HL-60 (cell line): ENCODE results near the gene AK5.

ENCODE experiments used
- DNase-seq, 2 experiments: peaks; one replicate each; pipeline ENCODE4 v3.0.0-alpha.2; 2010 to 2020; ENCODE audit warnings: low read depth in 1 of 2, low spot score in 1 of 2
- H3K27ac ChIP-seq: fragments of 250-450 bp; sonication (Bioruptor Pico); replicated peaks from 2 replicates; pipeline ENCODE4 v1.5.1; 2020; ENCODE audit warnings: mild to moderate bottlenecking, moderate library complexity
- H3K27me3 ChIP-seq: fragments of 250-450 bp; sonication (Bioruptor Pico); 2 replicates; pipeline ENCODE4 v1.5.1; 2021; ENCODE audit warnings: mild to moderate bottlenecking, moderate library complexity; ENCODE audit not compliant: insufficient read depth, poor library complexity, severe bottlenecking
- H3K4me3 ChIP-seq: replicated peaks from 2 replicates; pipeline ENCODE4 v1.5.1; 2011; ENCODE audit warnings: mild to moderate bottlenecking, control low read depth, low read length; ENCODE audit not compliant: insufficient read depth
- GABPA ChIP-seq: IDR thresholded peaks from 2 replicates; pipeline ENCODE4 v1.6.1; 2012; ENCODE audit warnings: low read depth
- POLR2AphosphoS5 ChIP-seq: IDR thresholded peaks from 2 replicates; pipeline ENCODE4 v1.6.1; 2012; ENCODE audit warnings: low read depth
- SPI1 ChIP-seq: IDR thresholded peaks from 2 replicates; pipeline ENCODE4 v1.6.1; 2012; ENCODE audit warnings: low read depth, mild to moderate bottlenecking, borderline replicate concordance
- TF ChIP-seq, protein P1 (sequence below): IDR thresholded peaks from one replicate; pipeline ENCODE4 v1.5.1; 2011; ENCODE audit warnings: low read length, control low read depth, inconsistent platforms; ENCODE audit not compliant: insufficient read depth
- TF ChIP-seq, protein P2 (sequence below): IDR thresholded peaks from 2 replicates; pipeline ENCODE4 v1.6.1; 2012; ENCODE audit warnings: low read depth; ENCODE audit not compliant: insufficient replicate concordance

The AK5 gene

DNA sequence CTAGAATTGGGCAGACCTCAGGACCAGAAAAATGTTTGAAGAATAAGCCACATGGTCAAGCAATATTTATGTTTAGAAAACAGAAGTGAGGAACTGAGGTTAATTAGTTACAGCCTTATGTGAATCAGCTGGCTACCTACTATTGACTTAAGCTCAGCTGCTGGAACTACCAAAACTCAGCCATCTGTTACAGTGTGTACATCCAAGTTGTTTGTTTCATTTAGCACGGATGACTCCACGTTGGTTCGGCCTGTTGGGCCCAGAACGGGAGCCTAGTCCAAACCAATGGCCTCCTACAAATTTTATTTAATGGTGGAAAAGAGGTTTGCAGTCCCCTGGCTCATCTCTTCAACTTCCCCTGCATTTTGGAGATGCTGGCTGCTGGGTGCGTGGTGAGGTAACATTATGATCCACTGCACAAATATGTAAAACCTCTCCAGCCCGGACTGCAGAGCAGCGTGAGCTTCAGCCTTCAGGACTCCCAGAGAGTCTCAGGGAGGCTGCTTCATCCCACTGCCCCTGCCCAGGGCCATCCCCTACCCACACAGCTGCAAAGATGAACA, 257.2 kb downstream of the AK5 start:
- Histone ChIP-seq H3K4me3 (no peak overlapping the region), H3K27ac (no peak overlapping the region), H3K27me3 (no peaks in the 10 kb centered on the region)
- TF ChIP-seq, protein P1, sequence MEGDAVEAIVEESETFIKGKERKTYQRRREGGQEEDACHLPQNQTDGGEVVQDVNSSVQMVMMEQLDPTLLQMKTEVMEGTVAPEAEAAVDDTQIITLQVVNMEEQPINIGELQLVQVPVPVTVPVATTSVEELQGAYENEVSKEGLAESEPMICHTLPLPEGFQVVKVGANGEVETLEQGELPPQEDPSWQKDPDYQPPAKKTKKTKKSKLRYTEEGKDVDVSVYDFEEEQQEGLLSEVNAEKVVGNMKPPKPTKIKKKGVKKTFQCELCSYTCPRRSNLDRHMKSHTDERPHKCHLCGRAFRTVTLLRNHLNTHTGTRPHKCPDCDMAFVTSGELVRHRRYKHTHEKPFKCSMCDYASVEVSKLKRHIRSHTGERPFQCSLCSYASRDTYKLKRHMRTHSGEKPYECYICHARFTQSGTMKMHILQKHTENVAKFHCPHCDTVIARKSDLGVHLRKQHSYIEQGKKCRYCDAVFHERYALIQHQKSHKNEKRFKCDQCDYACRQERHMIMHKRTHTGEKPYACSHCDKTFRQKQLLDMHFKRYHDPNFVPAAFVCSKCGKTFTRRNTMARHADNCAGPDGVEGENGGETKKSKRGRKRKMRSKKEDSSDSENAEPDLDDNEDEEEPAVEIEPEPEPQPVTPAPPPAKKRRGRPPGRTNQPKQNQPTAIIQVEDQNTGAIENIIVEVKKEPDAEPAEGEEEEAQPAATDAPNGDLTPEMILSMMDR: no peak
- TF ChIP-seq GABPA: no peak
- TF ChIP-seq, protein P2, sequence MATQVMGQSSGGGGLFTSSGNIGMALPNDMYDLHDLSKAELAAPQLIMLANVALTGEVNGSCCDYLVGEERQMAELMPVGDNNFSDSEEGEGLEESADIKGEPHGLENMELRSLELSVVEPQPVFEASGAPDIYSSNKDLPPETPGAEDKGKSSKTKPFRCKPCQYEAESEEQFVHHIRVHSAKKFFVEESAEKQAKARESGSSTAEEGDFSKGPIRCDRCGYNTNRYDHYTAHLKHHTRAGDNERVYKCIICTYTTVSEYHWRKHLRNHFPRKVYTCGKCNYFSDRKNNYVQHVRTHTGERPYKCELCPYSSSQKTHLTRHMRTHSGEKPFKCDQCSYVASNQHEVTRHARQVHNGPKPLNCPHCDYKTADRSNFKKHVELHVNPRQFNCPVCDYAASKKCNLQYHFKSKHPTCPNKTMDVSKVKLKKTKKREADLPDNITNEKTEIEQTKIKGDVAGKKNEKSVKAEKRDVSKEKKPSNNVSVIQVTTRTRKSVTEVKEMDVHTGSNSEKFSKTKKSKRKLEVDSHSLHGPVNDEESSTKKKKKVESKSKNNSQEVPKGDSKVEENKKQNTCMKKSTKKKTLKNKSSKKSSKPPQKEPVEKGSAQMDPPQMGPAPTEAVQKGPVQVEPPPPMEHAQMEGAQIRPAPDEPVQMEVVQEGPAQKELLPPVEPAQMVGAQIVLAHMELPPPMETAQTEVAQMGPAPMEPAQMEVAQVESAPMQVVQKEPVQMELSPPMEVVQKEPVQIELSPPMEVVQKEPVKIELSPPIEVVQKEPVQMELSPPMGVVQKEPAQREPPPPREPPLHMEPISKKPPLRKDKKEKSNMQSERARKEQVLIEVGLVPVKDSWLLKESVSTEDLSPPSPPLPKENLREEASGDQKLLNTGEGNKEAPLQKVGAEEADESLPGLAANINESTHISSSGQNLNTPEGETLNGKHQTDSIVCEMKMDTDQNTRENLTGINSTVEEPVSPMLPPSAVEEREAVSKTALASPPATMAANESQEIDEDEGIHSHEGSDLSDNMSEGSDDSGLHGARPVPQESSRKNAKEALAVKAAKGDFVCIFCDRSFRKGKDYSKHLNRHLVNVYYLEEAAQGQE: no peak
- TF ChIP-seq POLR2AphosphoS5: no peak
- TF ChIP-seq SPI1: no peak
- no peak for DNase-seq

DNA sequence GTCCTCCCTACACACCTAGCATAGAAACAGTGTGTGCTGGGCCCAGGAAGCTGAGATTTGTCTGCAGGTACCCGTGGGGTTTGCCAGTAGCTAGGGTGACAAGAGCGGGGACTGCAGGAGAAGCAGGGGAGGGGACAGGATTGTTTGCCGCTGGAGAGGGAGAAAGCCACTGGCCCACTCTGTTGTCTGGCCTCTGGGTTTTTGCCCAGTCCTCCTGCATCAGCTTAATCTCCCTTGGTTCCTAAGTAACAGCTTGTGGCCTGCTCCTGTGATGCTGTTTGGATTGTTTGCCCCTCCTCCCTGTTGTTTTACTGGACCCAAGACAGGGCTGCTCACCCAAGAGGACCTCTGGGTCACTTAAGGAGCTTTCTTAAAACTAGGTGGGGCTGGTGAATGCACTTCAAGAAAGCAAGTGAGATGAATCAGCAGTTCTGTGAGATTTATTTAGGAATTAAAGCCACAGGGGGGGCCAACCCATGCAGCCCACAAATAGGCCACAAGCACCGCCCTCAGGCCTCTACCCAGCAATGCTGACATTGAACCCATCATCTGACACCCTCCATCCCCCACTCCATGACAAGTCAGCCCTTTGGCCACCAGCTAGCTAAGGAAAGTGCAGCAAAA, 257.8 kb downstream of the AK5 start:
- DNase-seq: no peak
- no peak overlapping the region for H3K4me3 ChIP-seq
- H3K27ac ChIP-seq: no peak overlapping the region
- TF ChIP-seq POLR2AphosphoS5: no peak
- TF ChIP-seq, protein P2: no peak
- TF ChIP-seq SPI1: no peak
- TF ChIP-seq, protein P1: no peak
- TF ChIP-seq GABPA: no peak
- H3K27me3 ChIP-seq: no peaks in the 10 kb centered on the region

DNA sequence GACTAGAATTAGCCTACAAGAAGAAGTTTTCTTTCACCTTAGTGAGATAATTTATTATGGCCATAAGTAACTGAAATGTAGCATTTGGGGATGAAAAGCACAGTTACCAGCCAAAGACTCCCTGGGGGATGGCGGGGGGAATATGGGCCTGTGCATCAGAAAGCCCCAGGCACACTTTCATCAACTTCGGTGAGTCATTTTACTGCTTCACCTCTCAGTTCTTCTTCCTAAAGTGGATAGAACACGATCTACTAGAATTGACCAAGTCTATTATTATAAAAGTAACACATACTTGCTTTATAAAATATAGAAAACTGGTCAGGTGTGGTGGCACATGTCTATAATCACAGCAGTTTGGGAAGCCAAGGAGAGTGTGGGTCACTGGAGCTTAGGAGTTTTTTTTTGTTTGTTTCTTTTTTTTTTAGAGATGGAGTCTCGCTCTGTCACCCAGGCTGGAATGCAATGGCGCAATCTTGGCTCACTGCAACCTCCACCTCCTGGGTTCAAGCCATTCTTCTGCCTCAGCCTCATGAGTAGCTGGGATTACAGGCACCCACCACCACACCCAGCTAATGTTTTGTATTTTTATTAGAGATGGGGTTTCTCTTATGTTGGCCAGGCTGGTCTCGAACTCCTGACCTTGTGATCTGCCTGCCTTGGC, 258.8 kb downstream of the AK5 start:
- Histone ChIP-seq H3K27me3 (no peaks in the 10 kb centered on the region), H3K4me3 (no peak overlapping the region), H3K27ac (no peak overlapping the region)
- TF ChIP-seq, protein P2: no peak
- TF ChIP-seq SPI1: no peak
- no peak for TF ChIP-seq GABPA
- TF ChIP-seq, protein P1: no peak
- TF ChIP-seq POLR2AphosphoS5: no peak
- DNase-seq: no peak
